Activated CD4-positive, alpha-beta T cell treated with anti-CD3 and anti-CD28 coated beads, Interleukin-2, amount 10 ng/mL, durations not matched to agents 24 days and 14 days (primary cell): ENCODE results near the gene WHRN. TPM values are rescaled to one million over a fixed set of nuclear protein-coding genes. Genes with fewer than 3 reads are reported as not detected.

Experiments
- DNase-seq: peaks from one replicate; pipeline ENCODE4 v3.0.0; 2022
- H3K27ac Mint-ChIP-seq: one replicate; pipeline ENCODE4 v1.8.0; 2022; ENCODE audit warnings: mild to moderate bottlenecking, mixed read lengths
- H3K27me3 Mint-ChIP-seq: one replicate; pipeline ENCODE4 v1.8.0; 2022; ENCODE audit warnings: mixed read lengths
- H3K36me3 Mint-ChIP-seq: one replicate; pipeline ENCODE4 v1.8.0; 2022; ENCODE audit warnings: low read depth, mild to moderate bottlenecking, mixed read lengths
- H3K4me1 Mint-ChIP-seq: one replicate; pipeline ENCODE4 v1.8.0; 2021; ENCODE audit warnings: mixed read lengths
- H3K4me3 Mint-ChIP-seq: one replicate; pipeline ENCODE4 v1.8.0; 2022; ENCODE audit warnings: mild to moderate bottlenecking, moderate library complexity, mixed read lengths
- H3K9me3 Mint-ChIP-seq: one replicate; pipeline ENCODE4 v1.8.0; 2021; ENCODE audit warnings: mixed read lengths
- intact Hi-C: fragments of 100-400 bp; cut with micrococcal nuclease; formaldehyde crosslinking; loops from one replicate; pipeline ENCODE4 v1.15.1; 2023
- total RNA-seq: library from RNA; stranded (reverse); gene quantifications from 2 replicates; pipeline ENCODE4 v1.2.3, GENCODE V29; 2022

Gene WHRN
- total RNA-seq, 1 donor from 2014 or later: 2.0 TPM

DNA sequence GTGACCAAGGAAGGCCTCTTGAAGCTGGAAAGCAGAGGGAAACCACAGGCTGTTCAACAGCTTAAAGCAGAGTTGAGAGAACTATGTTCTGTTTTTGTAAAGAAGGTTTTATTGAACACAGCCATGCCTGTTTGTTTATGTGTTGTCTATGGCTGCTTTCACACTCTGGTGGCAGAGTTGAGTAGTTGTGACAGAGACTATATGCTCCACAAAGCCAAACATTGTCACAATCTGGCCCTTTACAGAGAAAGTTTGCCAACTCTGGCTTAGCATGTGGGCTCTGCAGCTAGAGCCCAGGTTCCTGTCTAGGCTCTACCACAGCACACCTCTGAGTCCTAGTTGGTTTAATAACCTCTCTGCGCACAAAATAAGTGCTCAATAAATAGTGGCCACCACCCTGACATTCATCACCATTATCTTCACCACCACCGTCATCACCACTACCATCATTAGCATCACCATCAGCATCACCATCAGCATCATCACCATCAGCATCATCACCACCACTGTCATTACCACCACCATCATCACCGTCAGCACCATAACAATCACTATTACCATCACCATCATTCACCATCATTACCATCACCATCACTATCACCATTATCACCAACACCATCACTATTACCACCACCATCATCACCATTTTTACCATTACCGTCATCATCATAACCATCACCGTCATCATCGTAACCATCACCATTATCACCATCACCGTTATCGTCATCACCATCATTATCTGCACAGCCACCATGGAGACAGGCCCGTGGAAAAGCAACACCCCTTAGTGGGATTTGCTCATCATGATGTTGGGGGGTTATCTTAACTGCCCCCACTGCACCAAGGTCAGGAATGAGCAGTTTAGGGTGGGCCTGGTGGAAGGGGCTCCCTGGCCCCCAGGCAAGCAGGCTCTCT lies 135.8 kb downstream of the WHRN start:
- H3K27me3 Mint-ChIP-seq: no peaks in the 10 kb centered on the region
- no peaks in the 10 kb centered on the region for H3K9me3 Mint-ChIP-seq
- peak overlapping the region; percentile 52 for H3K27ac Mint-ChIP-seq
- peak overlapping the region; percentile 6 for H3K4me3 Mint-ChIP-seq
- peaks cover 77% of the 10 kb centered on the region for H3K36me3 Mint-ChIP-seq
- H3K4me1 Mint-ChIP-seq: peaks cover 73% of the 10 kb centered on the region
- no peak for DNase-seq
- intact Hi-C loops: no loop called here

DNA sequence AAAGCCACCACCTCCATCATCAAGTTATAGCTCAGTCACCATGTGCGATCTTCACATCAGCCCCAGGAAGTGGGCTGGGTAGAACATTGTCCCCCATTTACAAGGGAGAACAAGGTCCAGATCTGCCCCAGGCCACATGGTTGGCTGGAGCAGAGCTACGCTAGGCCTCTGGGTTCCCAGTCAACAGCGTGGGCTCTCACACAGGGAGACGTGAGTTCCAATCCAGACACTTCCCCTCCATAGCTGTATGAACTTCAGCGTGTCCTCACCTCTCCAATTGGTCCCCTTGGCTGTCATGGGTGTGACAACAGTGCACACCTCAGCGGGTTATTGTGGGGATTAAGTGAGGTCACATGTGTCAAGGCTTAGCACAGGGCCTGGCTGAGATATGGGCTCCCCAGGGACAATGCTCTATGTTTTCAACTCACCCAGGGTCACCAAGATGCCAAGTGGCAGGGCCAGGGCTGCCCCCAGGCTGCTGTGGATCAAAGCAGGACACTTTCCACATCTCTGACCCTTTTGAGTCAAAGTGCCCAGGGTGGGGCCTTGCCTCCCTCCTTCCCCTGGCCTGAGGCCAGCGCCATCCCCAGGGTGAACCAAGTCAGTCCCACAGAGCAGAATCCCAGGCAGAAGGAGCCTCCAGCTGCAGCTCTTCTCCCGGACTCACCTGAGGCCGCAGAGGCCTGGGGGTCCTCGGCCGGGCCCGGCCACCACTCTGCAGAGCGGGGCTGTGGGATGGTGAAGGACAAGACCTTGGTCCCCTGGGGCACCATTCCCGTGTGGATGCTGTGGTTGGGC lies 137.3 kb downstream of the WHRN start:
- intact Hi-C loops: loop anchor here (2.0 kb wide), 1 partner anchor 15 kb away; no protein-coding TSS in a partner anchor
- Mint-ChIP-seq H3K4me3 (peak overlapping the region; percentile 59), H3K27me3 (no peaks in the 10 kb centered on the region), H3K36me3 (peaks cover 79% of the 10 kb centered on the region), H3K9me3 (no peaks in the 10 kb centered on the region), H3K4me1 (peaks cover 78% of the 10 kb centered on the region), H3K27ac (peak overlapping the region; percentile 87)
- DNase-seq: no peak

DNA sequence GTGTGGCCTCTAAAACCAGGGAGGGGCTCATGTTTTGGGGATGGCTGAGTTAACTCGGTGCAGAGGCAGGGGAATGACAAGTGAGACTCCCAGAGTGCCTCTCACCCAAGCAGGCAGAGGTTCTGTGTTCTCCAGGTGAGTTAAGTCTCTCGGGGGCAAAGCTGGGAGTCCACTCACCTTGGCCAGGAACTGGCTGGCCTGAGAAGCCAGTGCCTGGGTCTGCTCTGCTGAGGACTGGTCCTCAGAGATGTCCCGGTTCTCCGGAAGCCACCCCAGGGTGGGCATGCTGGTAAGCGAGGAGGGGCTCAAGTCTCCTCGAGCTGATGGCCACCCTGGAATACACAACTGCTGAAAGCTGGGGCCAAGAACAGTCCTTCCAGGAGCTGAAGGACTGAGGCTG lies 137.9 kb downstream of the WHRN start:
- DNase-seq: no peak
- no peaks in the 10 kb centered on the region for H3K27me3 Mint-ChIP-seq
- intact Hi-C loops: loop anchor here (2.0 kb wide), 1 partner anchor 15 kb away; no protein-coding TSS in a partner anchor
- H3K9me3 Mint-ChIP-seq: no peaks in the 10 kb centered on the region
- H3K4me3 Mint-ChIP-seq: peak overlapping the region; percentile 59
- peaks cover 80% of the 10 kb centered on the region for H3K36me3 Mint-ChIP-seq
- H3K27ac Mint-ChIP-seq: peak overlapping the region; percentile 87
- peaks cover 74% of the 10 kb centered on the region for H3K4me1 Mint-ChIP-seq

DNA sequence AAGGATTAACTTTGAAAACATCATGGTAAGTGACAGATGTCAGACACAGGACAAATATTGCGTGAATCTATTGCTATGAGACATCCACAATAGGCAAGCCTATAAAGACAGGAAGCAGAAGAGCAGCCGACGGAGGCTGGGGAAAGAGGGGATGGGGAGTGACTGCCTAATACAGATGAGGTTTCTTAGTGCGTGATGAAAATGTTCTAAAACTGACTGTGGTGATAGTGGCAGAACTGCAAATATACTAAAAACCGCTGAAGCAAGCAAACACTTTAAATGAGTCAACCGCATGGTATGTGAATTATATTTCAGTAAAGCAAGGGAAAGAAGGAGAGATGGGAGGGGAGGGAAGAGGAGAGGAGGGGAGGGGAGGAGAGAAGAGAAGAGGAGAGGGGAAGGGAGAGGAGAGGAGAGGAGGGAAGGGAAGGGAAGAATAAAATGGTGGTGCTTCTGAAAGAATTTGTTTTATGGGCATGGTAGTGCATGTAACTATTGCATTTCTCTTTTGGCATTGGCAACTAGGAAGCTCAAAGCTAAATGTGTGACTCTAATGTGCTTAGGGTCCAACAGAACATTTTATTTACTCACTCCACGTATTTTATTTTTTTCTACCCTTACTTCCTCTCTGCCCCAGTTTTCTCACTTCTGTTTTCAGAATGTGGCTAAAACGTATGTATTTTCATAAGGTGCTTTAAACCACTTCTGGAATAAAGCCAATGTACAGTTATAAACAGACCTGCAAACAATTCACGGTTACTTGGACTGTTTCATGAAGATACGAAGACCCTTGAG lies 138.7 kb downstream of the WHRN start:
- peak; percentile 80 for DNase-seq
- H3K36me3 Mint-ChIP-seq: peaks cover 79% of the 10 kb centered on the region
- peaks cover 67% of the 10 kb centered on the region for H3K4me1 Mint-ChIP-seq
- peak overlapping the region; percentile 59 for H3K4me3 Mint-ChIP-seq
- intact Hi-C loops: loop anchor here (2.0 kb wide), 1 partner anchor 16 kb away; no protein-coding TSS in a partner anchor
- no peaks in the 10 kb centered on the region for H3K9me3 Mint-ChIP-seq
- H3K27me3 Mint-ChIP-seq: no peaks in the 10 kb centered on the region
- H3K27ac Mint-ChIP-seq: peak overlapping the region; percentile 87

GRCh38 chr9:114365194-114365593 lies 140.1 kb downstream of the WHRN start:
- Mint-ChIP-seq H3K4me1 (peaks cover 71% of the 10 kb centered on the region), H3K36me3 (peaks cover 85% of the 10 kb centered on the region), H3K27me3 (no peaks in the 10 kb centered on the region), H3K27ac (peak overlapping the region; percentile 84), H3K9me3 (no peaks in the 10 kb centered on the region), H3K4me3 (no peak overlapping the region)
- no peak for DNase-seq
- intact Hi-C loops: no loop called here

GRCh38 chr9:114364134-114365041 lies 140.9 kb downstream of the WHRN start:
- Mint-ChIP-seq H3K4me3 (peak overlapping the region; percentile 60), H3K27ac (peak overlapping the region; percentile 84), H3K4me1 (peaks cover 73% of the 10 kb centered on the region), H3K36me3 (peaks cover 87% of the 10 kb centered on the region), H3K9me3 (no peaks in the 10 kb centered on the region), H3K27me3 (no peaks in the 10 kb centered on the region)
- no peak for DNase-seq
- intact Hi-C loops: no loop called here

DNA sequence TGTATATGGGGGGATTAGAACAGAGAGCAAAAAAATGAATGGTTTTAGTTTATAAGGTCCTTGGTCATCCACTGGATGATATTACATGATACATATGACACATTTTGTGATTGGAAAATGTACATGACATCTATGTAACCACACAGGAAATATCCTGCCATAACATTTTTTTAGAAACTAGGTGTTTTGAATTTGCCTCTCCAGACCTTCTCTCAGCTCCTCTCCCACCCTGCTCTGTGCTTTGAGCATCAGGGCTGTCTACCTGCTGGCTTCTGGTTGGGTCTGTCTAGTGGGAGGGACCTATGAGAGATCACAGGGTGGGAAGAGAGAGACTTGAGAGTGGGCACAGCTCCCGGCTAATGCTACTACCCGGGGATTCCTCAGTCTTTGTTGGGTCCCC lies 141.8 kb downstream of the WHRN start:
- Mint-ChIP-seq H3K27ac (peak overlapping the region; percentile 84), H3K27me3 (no peaks in the 10 kb centered on the region), H3K4me1 (peaks cover 70% of the 10 kb centered on the region), H3K36me3 (peaks cover 88% of the 10 kb centered on the region), H3K9me3 (no peaks in the 10 kb centered on the region), H3K4me3 (peak overlapping the region; percentile 60)
- intact Hi-C loops: loop anchor here (1.0 kb wide), 3 partner anchors 11 to 22 kb away; no protein-coding TSS in a partner anchor
- DNase-seq: peak; percentile 73

GRCh38 chr9:114362394-114362793 lies 142.9 kb downstream of the WHRN start:
- Mint-ChIP-seq H3K4me3 (no peak overlapping the region), H3K27me3 (no peaks in the 10 kb centered on the region), H3K36me3 (peaks cover 86% of the 10 kb centered on the region), H3K9me3 (no peaks in the 10 kb centered on the region), H3K27ac (peak overlapping the region; percentile 85), H3K4me1 (peaks cover 65% of the 10 kb centered on the region)
- intact Hi-C loops: no loop called here
- DNase-seq: no peak

DNA sequence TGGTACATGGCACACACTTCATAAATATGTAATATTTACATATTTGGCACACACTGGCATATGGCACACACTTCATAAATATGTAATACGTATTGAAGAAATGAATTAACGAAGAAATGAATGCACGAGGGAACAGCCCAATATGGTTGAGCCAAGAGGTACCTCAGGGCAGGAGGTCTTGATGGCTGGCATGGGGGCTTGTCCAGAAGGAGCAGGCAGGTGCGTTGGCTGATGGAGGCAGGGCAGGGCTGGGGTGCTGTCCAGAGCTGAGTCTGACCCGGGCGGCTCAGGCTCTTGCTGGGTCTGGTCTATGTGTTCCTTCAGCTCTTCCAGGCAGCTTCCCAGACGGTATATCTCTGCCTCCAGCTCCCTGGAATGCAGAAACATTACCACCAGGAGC lies 143.7 kb downstream of the WHRN start:
- H3K36me3 Mint-ChIP-seq: peaks cover 84% of the 10 kb centered on the region

DNA sequence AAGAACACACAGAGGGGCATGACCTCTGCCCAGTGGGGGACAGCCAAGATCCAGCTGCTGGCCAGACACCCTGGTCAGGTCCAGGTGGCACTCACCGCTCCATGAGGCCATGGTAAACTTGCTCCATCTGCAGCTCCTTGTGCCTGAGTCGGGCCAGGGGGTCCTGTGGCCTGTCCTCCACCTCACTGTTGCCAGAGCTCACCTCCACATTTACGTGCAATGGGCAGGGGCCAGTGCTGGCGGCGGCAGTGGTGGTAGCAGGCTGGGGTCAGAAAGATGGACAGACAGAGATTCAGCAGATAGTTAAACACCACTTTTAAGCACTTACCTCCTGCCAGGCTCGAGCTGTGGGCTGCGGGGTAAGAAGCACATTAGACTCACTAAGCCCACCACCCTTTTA lies 145.5 kb downstream of the WHRN start:
- H3K4me3 Mint-ChIP-seq: no peak overlapping the region
- intact Hi-C loops: no loop called here
- H3K9me3 Mint-ChIP-seq: no peaks in the 10 kb centered on the region
- peaks cover 51% of the 10 kb centered on the region for H3K4me1 Mint-ChIP-seq
- H3K27me3 Mint-ChIP-seq: no peaks in the 10 kb centered on the region
- peaks cover 78% of the 10 kb centered on the region for H3K36me3 Mint-ChIP-seq
- peak overlapping the region; percentile 85 for H3K27ac Mint-ChIP-seq
- no peak for DNase-seq

More for the DNA sequence above, 143.7 kb downstream of the WHRN start:
- Mint-ChIP-seq H3K4me1 (peaks cover 59% of the 10 kb centered on the region), H3K4me3 (no peak overlapping the region), H3K9me3 (no peaks in the 10 kb centered on the region), H3K27ac (peak overlapping the region; percentile 85), H3K27me3 (no peaks in the 10 kb centered on the region)
- no peak for DNase-seq
- intact Hi-C loops: no loop called here

GRCh38 chr9:114357911-114358328 lies 147.4 kb downstream of the WHRN start:
- Mint-ChIP-seq H3K36me3 (peaks cover 66% of the 10 kb centered on the region), H3K4me1 (peaks cover 33% of the 10 kb centered on the region), H3K4me3 (no peak overlapping the region), H3K9me3 (no peaks in the 10 kb centered on the region), H3K27me3 (no peaks in the 10 kb centered on the region), H3K27ac (peak overlapping the region; percentile 45)
- intact Hi-C loops: no loop called here
- no peak for DNase-seq

GRCh38 chr9:114357360-114357759 lies 147.9 kb downstream of the WHRN start:
- Mint-ChIP-seq H3K4me3 (no peak overlapping the region), H3K36me3 (peaks cover 66% of the 10 kb centered on the region), H3K4me1 (peaks cover 33% of the 10 kb centered on the region), H3K9me3 (no peaks in the 10 kb centered on the region), H3K27me3 (no peaks in the 10 kb centered on the region), H3K27ac (peak overlapping the region; percentile 56)
- intact Hi-C loops: no loop called here
- no peak for DNase-seq
